C1 segment of cervical spinal cord (tissue), 14 donors: Measurements from ENCODE around the gene ANO7.

Experiments
- DNase-seq, 14 donors: peaks; one replicate each; lab custom pipeline; 2025; lab: John Stamatoyannopoulos, UW

ANO7 gene

GRCh38 chr2:241248897-241249296 lies 60.4 kb downstream of the ANO7 start:
- DNase-seq: peak in 3 of 14 donors; percentile 4 to 75 (median 4)

- no peak for DNase-seq
Observed at GRCh38 chr2:241249654-241250053, 61.2 kb downstream of the ANO7 start.

- no peak for DNase-seq
Observed at GRCh38 chr2:241252778-241253475, 64.5 kb downstream of the ANO7 start.

GRCh38 chr2:241254904-241255351 lies 66.5 kb downstream of the ANO7 start:
- no peak for DNase-seq

GRCh38 chr2:241255542-241256167 lies 67.2 kb downstream of the ANO7 start:
- DNase-seq: peak in 2 of 14 donors; percentile 4 to 23

GRCh38 chr2:241256168-241256545 lies 67.7 kb downstream of the ANO7 start:
- no peak for DNase-seq

GRCh38 chr2:241257419-241258032 lies 69.0 kb downstream of the ANO7 start:
- DNase-seq: no peak

- no peak for DNase-seq
Observed at GRCh38 chr2:241258505-241259280, 70.2 kb downstream of the ANO7 start.

- DNase-seq: no peak
Observed at GRCh38 chr2:241260911-241261310, 72.4 kb downstream of the ANO7 start.

GRCh38 chr2:241261628-241262027 lies 73.2 kb downstream of the ANO7 start:
- no peak for DNase-seq

- no peak for DNase-seq
Observed at GRCh38 chr2:241263061-241263460, 74.6 kb downstream of the ANO7 start.

GRCh38 chr2:241265506-241265905 lies 77.0 kb downstream of the ANO7 start:
- no peak for DNase-seq

GRCh38 chr2:241267249-241268067 lies 79.0 kb downstream of the ANO7 start:
- no peak for DNase-seq

- no peak for DNase-seq
Observed at GRCh38 chr2:241268306-241268705, 79.8 kb downstream of the ANO7 start.

GRCh38 chr2:241268716-241269445 lies 80.4 kb downstream of the ANO7 start:
- DNase-seq: no peak

- DNase-seq: no peak
Observed at GRCh38 chr2:241269707-241270520, 81.4 kb downstream of the ANO7 start.

GRCh38 chr2:241270531-241270930 lies 82.1 kb downstream of the ANO7 start:
- no peak for DNase-seq

- peak; percentile 4 to 77 (median 56) for DNase-seq
Observed at GRCh38 chr2:241271706-241272302, 83.3 kb downstream of the ANO7 start.
